Measurements from ENCODE around the gene PRR5L. TPM values are rescaled to one million over a fixed set of nuclear protein-coding genes. Genes with fewer than 3 reads are reported as not detected.

Gene PRR5L
- total and polyA plus RNA-seq, 2 experiments from 2014 or later, result 3.1 to 7.5 TPM

DNA sequence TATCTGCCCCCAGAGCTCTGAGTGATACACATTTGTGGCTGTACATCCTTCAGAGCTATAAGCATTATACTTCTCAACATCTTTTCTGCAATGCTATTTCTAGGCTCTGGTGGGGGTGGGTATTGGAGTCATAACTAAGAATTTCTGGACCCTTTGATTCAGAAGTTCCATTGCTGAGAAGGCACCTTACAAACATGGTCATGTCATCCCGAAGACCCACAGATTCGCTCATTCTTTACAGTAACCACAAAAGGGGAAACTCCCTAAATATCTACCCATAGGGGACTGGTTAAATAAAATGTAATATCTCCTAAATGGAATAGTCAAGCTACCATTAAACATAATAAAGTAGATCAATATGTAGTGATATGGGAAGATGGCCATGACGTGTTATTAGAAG is 98.8 kb downstream of the PRR5L start:
- H3K36me3 ChIP-seq (replicated peaks; ENCODE audit: insufficient read depth, low read depth), result no peaks in the 10 kb centered on the region
- DNase-seq (ENCODE audit: low spot score), result no peak
- 99% methylated on average over 3 of the region's 3 CpGs for WGBS (ENCODE audit: low lambda C conversion rate, missing lambda C conversion rate)

DNA sequence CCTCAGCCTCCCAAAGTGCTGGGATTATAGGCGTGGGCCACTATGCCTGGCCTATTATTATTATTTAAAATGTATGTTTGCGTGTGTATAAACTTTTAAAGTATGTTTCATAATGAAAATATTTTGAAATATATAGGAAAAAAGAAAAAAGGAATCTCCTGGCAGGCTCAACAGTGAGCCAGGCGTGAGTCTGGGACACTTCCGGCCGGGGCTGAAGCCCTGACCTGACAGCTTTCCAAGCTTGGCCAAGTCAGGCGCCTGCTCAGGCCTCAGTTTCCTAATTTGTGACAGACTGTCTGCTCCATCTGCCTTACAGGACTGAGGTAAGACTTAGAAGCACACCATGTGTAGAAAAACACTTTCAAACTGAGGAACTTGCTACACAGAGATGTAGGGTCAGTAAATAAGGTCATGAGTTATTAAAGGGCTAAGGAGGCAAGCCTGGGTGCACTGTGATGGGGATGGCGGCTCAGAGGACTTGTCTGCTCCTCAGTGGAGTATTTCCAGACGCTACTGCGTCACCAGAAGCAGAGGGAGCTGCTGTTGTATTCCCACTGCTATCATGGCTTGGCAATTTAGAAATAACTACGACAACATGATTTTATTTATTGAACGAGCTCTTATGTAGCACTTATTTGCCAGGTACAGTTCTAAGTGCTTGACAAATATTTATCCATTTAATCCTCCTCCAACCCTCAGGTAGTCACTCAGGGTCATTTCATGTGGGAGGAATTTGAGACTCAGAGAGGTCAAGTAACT is 100.1 kb downstream of the PRR5L start:
- no peaks in the 10 kb centered on the region for H3K27me3 ChIP-seq
- no peak overlapping the region for H2AFZ ChIP-seq
- no peak overlapping the region for H3K27ac ChIP-seq
- H3K4me3 ChIP-seq, result no peak overlapping the region
- no peak for TF ChIP-seq EZH2phosphoT487 (IDR thresholded peaks at IDR 0.05; ENCODE audit: low read depth, severe bottlenecking, unreplicated experiment)
- TF ChIP-seq EZH2 (IDR thresholded peaks at IDR 0.05; ENCODE audit: borderline replicate concordance), result no peak
- TF ChIP-seq, protein P1, sequence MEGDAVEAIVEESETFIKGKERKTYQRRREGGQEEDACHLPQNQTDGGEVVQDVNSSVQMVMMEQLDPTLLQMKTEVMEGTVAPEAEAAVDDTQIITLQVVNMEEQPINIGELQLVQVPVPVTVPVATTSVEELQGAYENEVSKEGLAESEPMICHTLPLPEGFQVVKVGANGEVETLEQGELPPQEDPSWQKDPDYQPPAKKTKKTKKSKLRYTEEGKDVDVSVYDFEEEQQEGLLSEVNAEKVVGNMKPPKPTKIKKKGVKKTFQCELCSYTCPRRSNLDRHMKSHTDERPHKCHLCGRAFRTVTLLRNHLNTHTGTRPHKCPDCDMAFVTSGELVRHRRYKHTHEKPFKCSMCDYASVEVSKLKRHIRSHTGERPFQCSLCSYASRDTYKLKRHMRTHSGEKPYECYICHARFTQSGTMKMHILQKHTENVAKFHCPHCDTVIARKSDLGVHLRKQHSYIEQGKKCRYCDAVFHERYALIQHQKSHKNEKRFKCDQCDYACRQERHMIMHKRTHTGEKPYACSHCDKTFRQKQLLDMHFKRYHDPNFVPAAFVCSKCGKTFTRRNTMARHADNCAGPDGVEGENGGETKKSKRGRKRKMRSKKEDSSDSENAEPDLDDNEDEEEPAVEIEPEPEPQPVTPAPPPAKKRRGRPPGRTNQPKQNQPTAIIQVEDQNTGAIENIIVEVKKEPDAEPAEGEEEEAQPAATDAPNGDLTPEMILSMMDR (IDR thresholded peaks at IDR 0.05; ENCODE audit: poor library complexity), result no peak
- no peaks in the 10 kb centered on the region for H3K4me1 ChIP-seq (ENCODE audit: insufficient read depth)
- no peaks in the 10 kb centered on the region for H3K79me2 ChIP-seq
- DNase-seq (ENCODE audit: low spot score), result no peak
- 82% methylated on average over 11 of the region's 11 CpGs for WGBS (ENCODE audit: low lambda C conversion rate, missing lambda C conversion rate)
- H3K9me2 ChIP-seq (replicated peaks; ENCODE audit: insufficient read depth), result no peaks in the 10 kb centered on the region
- H4K20me1 ChIP-seq (ENCODE audit: insufficient read depth, poor library complexity, severe bottlenecking), result no peaks in the 10 kb centered on the region
- no peak overlapping the region for H3K4me2 ChIP-seq
- H3K36me3 ChIP-seq (replicated peaks; ENCODE audit: insufficient read depth, low read depth), result no peaks in the 10 kb centered on the region
- H3K9me3 ChIP-seq (ENCODE audit: low read depth), result no peaks in the 10 kb centered on the region

More for the DNA sequence above, 98.8 kb downstream of the PRR5L start:
- no peak for TF ChIP-seq EZH2phosphoT487 (IDR thresholded peaks at IDR 0.05; ENCODE audit: low read depth, severe bottlenecking, unreplicated experiment)
- TF ChIP-seq, protein P1 (IDR thresholded peaks at IDR 0.05; ENCODE audit: poor library complexity), result no peak
- TF ChIP-seq EZH2 (IDR thresholded peaks at IDR 0.05; ENCODE audit: borderline replicate concordance), result no peak
- Histone ChIP-seq H3K27ac (no peak overlapping the region), H3K27me3 (no peaks in the 10 kb centered on the region), H4K20me1 (ENCODE audit: insufficient read depth, poor library complexity, severe bottlenecking) (no peaks in the 10 kb centered on the region), H3K9me3 (ENCODE audit: low read depth) (no peaks in the 10 kb centered on the region), H2AFZ (no peak overlapping the region), H3K4me3 (no peak overlapping the region), H3K4me2 (no peak overlapping the region), H3K79me2 (no peaks in the 10 kb centered on the region), H3K4me1 (ENCODE audit: insufficient read depth) (no peaks in the 10 kb centered on the region), H3K9me2 (replicated peaks; ENCODE audit: insufficient read depth) (no peaks in the 10 kb centered on the region)

- TF ChIP-seq, protein P1 (IDR thresholded peaks at IDR 0.05; ENCODE audit: poor library complexity), result no peak
- TF ChIP-seq EZH2phosphoT487 (IDR thresholded peaks at IDR 0.05; ENCODE audit: low read depth, severe bottlenecking, unreplicated experiment), result no peak
- TF ChIP-seq EZH2 (IDR thresholded peaks at IDR 0.05; ENCODE audit: borderline replicate concordance), result no peak
- peaks cover 6% of the 10 kb centered on the region for H3K4me1 ChIP-seq (ENCODE audit: insufficient read depth)
- H3K27me3 ChIP-seq, result no peaks in the 10 kb centered on the region
- H4K20me1 ChIP-seq (ENCODE audit: insufficient read depth, poor library complexity, severe bottlenecking), result no peaks in the 10 kb centered on the region
- DNase-seq (ENCODE audit: low spot score), result no peak
- 83% methylated on average over 21 of the region's 21 CpGs for WGBS (ENCODE audit: low lambda C conversion rate, missing lambda C conversion rate)
- H3K79me2 ChIP-seq, result no peaks in the 10 kb centered on the region
- no peak overlapping the region for H2AFZ ChIP-seq
- H3K9me3 ChIP-seq (ENCODE audit: low read depth), result no peaks in the 10 kb centered on the region
- H3K4me3 ChIP-seq, result no peak overlapping the region
- H3K27ac ChIP-seq, result no peak overlapping the region
- H3K4me2 ChIP-seq, result no peak overlapping the region
- no peaks in the 10 kb centered on the region for H3K36me3 ChIP-seq (replicated peaks; ENCODE audit: insufficient read depth, low read depth)
- no peaks in the 10 kb centered on the region for H3K9me2 ChIP-seq (replicated peaks; ENCODE audit: insufficient read depth)
Observed at GRCh38 chr11:36398231-36398953, 102.3 kb downstream of the PRR5L start.
